ENCODE measurements around the gene DUXB.

The DUXB gene
- 0 reads per million in 4 experiments for total RNA-seq

GRCh38 chr16:75701361-75701760, at the start of gene DUXB:
Gene DUXB (minus strand): TSS chr16:75701461. CDS start chr16:75701418, 43 bp downstream.
- no peak for DNase-seq

GRCh38 chr16:75750528-75750927, 49.3 kb upstream of the DUXB start:
- DNase-seq: no peak

GRCh38 chr16:75746359-75746758, 45.1 kb upstream of the DUXB start:
- no peak for DNase-seq

- DNase-seq: no peak
Measured at GRCh38 chr16:75745823-75746222, 44.6 kb upstream of the DUXB start.

- DNase-seq: no peak
Measured at GRCh38 chr16:75745242-75745641, 44.0 kb upstream of the DUXB start.

GRCh38 chr16:75742424-75743047, 41.3 kb upstream of the DUXB start:
- no peak for DNase-seq

GRCh38 chr16:75733305-75734211, 32.3 kb upstream of the DUXB start:
- DNase-seq: no peak

- DNase-seq: no peak
Measured at GRCh38 chr16:75732871-75733270, 31.6 kb upstream of the DUXB start.

GRCh38 chr16:75727221-75727620, 26.0 kb upstream of the DUXB start:
- no peak for DNase-seq

- DNase-seq: no peak
Measured at GRCh38 chr16:75726390-75726789, 25.1 kb upstream of the DUXB start, which contains the start of gene CPHXL. Gene CPHXL (minus strand): TSS chr16:75726490. CDS start chr16:75726442, 48 bp downstream.

GRCh38 chr16:75718452-75718851, 17.2 kb upstream of the DUXB start:
- DNase-seq: no peak

GRCh38 chr16:75714661-75715060, 13.4 kb upstream of the DUXB start:
- DNase-seq: no peak

- no peak for DNase-seq
Measured at GRCh38 chr16:75710344-75710743, 9.1 kb upstream of the DUXB start.

- DNase-seq: no peak
Measured at GRCh38 chr16:75703306-75703705, 2.0 kb upstream of the DUXB start.

- no peak for DNase-seq
Measured at GRCh38 chr16:75702242-75702641, 981 bp upstream of the DUXB start.

GRCh38 chr16:75697571-75697970, 3.7 kb downstream of the DUXB start:
- no peak for DNase-seq

GRCh38 chr16:75695708-75696107, 5.6 kb downstream of the DUXB start:
- no peak for DNase-seq

GRCh38 chr16:75687361-75687760, 13.9 kb downstream of the DUXB start:
- DNase-seq: no peak

GRCh38 chr16:75682308-75682707, 19.0 kb downstream of the DUXB start:
- DNase-seq: no peak

- DNase-seq: no peak
Measured at GRCh38 chr16:75679366-75679765, 21.9 kb downstream of the DUXB start.

- DNase-seq: no peak
Measured at GRCh38 chr16:75676909-75677308, 24.4 kb downstream of the DUXB start, which contains the start of gene CPHXL2. Gene CPHXL2 (minus strand): TSS chr16:75677009. CDS start chr16:75676999, 10 bp downstream.

- DNase-seq: no peak
Measured at GRCh38 chr16:75667503-75667902, 33.8 kb downstream of the DUXB start.

GRCh38 chr16:75660726-75661302, 40.4 kb downstream of the DUXB start:
- no peak for DNase-seq

GRCh38 chr16:75660321-75660720, 40.9 kb downstream of the DUXB start:
- no peak for DNase-seq
